AG08396 (cell line): ENCODE results near the gene VAMP3.

ENCODE experiments used
- DNase-seq: peaks from one replicate; pipeline ENCODE4 v3.0.0; 2012; ENCODE audit warnings: low spot score, mixed read lengths

Gene VAMP3

DNA sequence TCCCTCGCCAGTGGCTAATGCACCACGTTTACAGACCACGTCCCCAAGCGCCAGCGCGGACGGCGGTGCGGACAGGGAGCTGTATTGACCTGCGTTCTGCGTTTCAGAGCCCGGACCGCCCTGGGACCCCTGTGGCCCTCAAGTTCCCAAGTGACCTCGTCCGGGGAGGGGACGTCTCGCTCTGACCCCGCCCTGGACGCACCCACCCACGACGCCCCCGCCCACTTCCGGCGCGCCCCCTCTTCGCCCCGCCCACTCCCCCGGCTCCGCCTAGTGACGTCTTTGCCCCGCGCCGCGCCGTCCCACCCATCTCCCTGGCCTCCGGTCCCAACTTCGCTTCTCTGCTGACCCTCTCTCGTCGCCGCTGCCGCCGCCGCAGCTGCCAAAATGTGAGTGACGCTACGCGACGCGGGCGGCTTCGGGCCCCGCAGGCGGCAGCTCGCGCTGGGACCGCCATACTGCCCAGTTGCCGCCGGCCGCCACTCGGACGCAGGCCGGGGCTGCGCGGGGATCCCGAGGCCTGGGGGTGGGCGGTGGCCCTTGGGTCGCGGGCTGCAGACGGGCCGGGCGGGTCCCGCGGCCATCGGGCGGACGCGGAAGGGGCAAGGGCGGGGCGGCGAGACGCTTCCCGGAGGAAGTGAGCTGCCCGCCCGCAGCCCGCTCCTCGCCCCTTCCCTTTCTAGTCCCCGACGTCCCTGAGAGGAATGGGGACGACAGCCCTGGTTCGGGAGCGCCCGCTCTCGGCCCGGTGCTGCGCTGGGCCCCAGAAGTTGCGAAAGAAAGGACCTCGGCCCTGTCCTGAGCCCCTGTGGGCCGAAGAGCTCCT lies at the start of gene VAMP3:
TSS of gene VAMP3 (plus strand) at position 300 of the 826 bp plus-strand sequence. CDS start at position 388, 88 bp downstream.
- DNase-seq = peak; percentile 98

DNA sequence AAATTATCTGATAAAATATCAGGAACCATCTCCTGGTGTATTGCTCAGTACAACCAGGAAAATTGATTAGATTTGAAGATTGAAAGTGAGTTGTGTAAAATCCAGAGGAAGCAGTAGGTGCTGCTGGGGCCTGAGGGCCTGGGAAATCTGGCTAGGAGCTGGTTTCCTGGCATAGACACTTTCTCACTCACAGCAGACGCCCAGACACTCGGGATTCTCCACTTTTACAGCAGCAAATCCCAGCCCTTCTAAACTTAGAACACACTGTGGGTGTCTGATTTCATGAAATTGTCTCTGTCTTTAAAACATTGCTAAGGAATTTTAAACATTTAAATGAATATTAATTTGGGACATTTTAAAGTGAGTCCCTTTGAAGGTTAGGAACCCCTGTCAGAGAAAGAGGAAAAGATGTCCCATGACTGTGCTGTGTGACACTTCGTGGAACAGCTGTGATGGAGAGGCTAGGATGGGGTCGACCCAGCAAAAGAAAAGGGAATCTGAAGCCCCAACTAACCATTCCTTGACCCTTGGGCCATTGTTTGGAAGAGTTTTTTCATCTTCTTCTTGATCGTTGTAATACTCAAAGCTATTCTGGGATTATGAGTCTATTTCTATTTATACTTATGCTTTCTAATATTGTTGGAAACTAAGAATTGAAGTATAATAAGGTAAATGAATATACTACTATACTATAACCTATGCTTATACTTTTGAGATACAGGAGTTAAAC lies 49.0 kb upstream of the VAMP3 start:
- no peak for DNase-seq

GRCh38 chr1:7722670-7723012 lies 48.5 kb upstream of the VAMP3 start:
- no peak for DNase-seq

DNA sequence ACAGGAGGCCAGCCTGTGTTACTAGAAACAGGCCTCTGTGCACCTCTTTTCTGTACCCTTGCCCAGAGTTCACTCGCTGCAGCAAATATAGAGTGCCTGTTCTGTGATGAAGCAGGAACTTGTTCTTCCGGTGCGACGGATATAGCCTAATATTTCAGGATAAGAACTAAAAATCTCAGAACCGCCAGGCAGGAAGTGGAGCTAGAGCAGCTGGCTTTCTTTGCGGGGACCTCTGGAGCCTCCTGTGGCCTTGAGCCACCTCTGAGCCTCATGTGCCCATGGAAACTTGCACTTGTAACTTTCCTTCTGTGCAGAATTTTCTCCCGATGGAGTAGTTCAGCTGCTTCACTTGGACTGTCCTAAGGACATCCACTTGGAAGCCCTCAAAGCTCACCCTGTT lies 44.5 kb upstream of the VAMP3 start:
- no peak for DNase-seq

DNA sequence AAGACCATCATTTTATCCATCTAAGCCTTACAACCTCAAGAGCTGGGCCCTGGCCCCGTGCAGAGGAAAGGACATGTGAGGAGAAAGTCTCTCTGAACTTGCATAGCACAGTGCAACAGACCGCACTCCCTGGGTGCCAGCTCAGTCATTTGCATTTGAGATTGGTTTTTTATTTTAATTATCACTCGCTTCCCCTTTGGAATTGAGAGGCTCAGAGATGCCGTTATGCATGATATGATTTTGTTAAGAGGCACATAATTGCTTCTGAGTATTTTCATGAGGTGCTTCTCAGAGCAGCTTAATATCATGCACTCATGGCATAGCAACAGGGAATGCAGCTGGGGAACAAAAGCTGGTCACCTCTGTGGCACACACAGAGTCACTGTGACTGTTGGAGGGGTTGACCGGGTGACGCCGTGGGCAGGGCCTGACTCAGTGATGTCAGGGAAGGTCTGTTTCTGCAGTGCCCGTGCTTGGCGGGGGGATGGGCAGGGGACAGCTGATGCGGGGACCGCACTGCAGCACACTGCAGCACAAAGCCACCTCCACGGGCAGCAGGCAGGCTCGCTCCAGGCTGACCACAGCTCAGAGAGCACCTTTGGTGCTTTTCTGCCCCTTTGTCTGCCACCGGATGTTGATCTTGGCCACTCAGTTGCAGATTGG lies 43.2 kb upstream of the VAMP3 start:
- no peak for DNase-seq

GRCh38 chr1:7729761-7730160 lies 41.3 kb upstream of the VAMP3 start:
- no peak for DNase-seq

GRCh38 chr1:7732331-7732730 lies 38.8 kb upstream of the VAMP3 start:
- no peak for DNase-seq

GRCh38 chr1:7733276-7733675 lies 37.8 kb upstream of the VAMP3 start:
- no peak for DNase-seq

GRCh38 chr1:7738044-7738443 lies 33.1 kb upstream of the VAMP3 start:
- no peak for DNase-seq

GRCh38 chr1:7743346-7743745 lies 27.8 kb upstream of the VAMP3 start:
- DNase-seq = no peak

- no peak for DNase-seq
These were observed 26.2 kb upstream of the VAMP3 start for GRCh38 chr1:7744882-7745281.

- no peak for DNase-seq
These were observed 25.3 kb upstream of the VAMP3 start for GRCh38 chr1:7745783-7746182.

DNA sequence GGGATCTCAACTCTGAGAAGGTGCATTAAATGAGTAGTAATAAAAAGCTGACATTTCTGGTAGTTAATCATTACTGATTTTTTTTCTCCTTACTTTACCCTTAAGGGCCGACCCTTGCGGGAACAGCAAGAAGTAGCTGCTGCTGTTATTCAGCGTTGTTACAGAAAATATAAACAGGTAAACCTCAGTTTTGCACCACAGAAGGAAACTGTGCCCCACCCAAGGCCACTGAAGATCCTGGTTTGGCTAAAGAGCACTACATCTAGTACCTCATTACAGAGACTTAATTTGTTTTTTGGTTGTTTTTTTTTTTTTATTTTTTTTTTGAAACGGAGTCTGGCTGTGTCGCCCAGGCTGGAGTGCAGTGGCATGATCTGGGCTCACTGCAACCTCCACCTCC lies 23.5 kb upstream of the VAMP3 start:
- no peak for DNase-seq

DNA sequence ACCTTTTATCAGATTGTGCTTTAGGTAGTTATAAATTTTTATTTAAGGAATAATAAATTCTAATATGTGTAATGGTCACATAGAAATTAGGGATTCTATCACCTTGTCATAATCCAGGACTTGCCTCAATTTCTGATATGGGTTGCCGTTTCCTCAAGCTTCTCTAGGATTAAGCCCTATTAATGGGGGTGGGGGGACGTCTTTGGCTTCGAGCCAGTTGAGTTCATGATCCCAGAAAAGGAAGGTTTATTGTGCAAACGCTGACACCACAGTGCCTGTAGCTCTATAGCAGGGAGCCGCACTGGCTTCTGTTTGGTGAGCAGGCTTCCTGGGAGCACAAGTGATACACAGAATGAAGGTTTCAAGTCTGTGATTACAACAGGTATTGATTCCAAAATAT lies 22.0 kb upstream of the VAMP3 start:
- DNase-seq = no peak

- DNase-seq = no peak
These were observed 19.9 kb upstream of the VAMP3 start for GRCh38 chr1:7751174-7751573.

DNA sequence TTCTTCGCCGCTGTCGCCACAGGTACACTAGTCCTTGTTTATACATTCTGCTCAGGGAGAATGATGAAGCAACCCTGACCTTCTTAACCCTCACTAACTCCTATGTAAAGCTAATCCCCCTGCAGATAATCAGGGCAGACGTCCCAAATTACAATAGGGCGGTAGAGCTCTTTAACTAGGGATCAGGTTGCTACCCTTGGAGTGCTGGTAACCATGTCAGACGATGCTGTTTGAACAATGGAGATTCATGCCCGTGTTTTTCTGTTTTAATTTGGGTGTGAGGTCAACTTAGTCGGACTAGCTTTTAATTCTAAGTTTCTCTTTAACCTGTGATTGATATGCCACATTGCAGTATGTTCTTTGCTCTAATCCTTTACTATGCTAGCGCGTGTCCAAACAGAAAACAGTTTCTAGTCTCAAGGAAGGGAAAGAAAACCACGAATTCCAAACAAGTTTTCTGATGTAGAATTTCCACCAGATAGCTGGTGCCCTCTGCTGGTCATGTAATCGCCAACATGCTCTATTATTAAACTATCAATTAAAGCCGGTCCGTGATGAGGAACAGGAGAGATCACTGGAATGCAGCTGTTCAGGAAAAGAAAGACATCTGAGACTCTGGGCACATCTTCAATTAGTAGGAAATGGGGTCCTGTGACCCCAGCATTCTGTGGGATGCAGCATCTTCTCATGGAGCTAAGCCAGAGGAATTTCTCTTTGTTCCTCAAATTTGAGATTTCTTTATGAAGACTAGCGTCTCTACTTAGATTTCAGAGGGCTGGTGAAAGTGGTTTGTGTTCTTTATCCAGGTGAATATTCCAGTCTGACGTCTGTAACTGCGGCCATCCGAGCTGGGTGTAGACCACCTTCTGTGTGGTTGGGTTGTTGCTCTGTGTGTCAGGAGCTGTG lies 18.3 kb upstream of the VAMP3 start:
- DNase-seq = peak; percentile 54

DNA sequence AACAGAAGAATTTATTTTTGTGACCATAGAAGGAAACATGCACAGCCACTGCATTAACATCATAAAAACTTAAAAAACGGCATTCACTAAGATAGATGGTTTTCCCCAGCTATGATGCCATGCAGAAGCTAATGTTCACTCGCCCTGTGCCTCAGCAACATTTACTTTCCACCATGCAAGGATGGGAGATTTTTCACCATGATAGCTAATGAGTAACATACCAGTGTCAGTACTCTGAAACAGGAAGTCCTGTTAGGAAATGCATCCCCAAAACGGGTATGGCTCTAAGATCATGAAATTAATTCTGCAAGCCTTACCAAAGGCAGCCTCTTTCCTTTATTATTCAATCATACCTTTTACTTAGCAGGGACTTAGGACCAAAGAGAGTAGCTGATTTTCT lies 17.5 kb upstream of the VAMP3 start:
- no peak for DNase-seq

DNA sequence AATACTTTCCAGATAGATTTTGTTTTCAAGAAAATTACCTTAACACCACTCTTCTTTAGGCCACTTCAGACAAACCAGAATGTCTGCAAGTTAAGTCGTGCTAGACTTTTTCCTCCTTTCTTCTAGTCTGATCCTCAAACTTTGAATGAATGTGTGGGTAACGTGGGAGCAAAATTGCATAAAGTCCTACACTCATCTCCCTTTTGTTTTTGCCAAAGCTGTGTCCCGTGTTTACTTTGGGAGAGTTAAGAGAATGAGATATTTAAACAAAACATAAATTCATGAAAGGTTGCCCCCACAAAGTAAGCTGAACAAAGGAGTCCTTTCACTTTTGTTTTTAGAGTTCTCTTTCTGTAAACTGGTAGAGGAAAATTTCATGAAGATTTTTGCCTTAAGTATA lies 16.9 kb upstream of the VAMP3 start:
- DNase-seq = no peak

DNA sequence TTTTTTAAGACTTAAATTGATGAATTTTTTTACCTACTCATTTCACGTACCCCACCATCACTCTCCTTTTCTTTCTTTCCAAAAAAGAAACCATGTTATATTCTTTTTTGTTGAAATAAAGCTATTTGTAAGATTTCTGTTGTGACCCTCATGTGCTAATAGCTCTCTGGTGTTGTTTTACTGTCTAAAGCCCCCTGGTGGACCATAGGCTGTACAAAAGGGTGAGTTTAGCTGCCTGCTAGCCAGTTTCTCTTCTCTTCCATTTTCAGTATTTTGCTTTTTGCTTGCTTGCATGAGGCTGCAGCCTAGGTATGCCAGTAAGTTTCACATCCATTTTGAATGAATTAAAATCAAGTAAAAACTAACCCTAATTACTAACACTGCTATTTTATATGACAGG lies 15.6 kb upstream of the VAMP3 start:
- no peak for DNase-seq

DNA sequence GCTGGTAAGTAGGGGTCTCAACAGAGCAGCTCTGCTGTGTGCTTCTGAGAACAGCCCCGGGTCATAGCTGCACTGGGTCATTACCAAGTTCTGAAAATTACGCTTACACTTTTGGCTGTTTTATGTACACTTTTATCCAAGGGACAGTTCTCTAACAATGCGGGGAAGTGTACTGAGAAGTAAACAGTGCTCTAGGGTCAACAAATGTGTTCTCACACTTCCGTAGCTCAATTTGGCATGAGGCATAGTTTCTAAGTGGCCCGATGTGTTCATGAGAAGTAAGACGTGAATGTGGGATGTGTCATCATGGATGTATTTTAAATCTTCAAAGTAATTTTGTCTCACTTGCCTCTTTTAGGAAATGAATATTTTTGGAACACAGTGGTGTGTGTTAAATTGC lies 10.9 kb upstream of the VAMP3 start:
- DNase-seq = no peak

GRCh38 chr1:7761103-7761502 lies 10.0 kb upstream of the VAMP3 start:
- no peak for DNase-seq

DNA sequence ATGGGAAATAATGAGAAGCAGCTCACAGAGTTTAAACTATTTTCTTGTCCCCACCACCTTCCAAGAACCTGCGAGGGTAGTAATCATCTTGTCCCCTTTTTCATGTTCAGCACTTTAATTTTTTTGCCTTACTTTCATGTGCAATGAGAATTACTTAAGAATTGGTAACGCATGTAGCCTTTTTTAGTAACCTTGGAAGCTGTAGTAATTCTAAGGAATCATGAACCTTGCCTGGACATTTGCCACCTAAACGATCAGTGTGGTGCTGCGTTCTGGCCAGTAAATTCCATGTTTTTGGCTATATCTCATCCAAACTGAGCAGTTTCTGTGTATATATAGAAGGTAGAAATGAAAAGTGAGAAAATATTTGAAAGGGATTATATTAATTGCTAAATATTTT lies 3.9 kb upstream of the VAMP3 start:
- DNase-seq = no peak
